Inflammatory macrophage (primary cell): ENCODE results near the gene TLR4.

ENCODE experiments used
- DNase-seq, 2 donors: peaks; one replicate each; pipeline ENCODE4 v3.0.0-alpha.2; 2020 to 2022
- total RNA-seq, 18 experiments: gene quantifications; one replicate each; lab custom pipeline; 2026; ENCODE audit warnings: mixed read lengths in 6 of 18, inconsistent platforms in 2 of 18; lab: John Stamatoyannopoulos, UW

The TLR4 gene
- 107 to 455 (median 221) reads per million in 18 experiments for total RNA-seq

DNA sequence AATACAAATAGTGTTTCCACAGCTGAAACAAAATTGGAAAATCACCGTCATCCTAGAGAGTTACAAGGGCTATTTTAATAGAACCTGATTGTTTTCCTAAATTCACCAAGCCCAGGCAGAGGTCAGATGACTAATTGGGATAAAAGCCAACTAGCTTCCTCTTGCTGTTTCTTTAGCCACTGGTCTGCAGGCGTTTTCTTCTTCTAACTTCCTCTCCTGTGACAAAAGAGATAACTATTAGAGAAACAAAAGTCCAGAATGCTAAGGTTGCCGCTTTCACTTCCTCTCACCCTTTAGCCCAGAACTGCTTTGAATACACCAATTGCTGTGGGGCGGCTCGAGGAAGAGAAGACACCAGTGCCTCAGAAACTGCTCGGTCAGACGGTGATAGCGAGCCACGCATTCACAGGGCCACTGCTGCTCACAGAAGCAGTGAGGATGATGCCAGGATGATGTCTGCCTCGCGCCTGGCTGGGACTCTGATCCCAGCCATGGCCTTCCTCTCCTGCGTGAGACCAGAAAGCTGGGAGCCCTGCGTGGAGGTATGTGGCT is at the start of gene TLR4:
Gene TLR4, plus strand, starts transcription at position 380 of the 552 bp plus-strand sequence. Its CDS starts 70 bp downstream, at position 450.
- DNase-seq: peak; percentile 94 to 98

DNA sequence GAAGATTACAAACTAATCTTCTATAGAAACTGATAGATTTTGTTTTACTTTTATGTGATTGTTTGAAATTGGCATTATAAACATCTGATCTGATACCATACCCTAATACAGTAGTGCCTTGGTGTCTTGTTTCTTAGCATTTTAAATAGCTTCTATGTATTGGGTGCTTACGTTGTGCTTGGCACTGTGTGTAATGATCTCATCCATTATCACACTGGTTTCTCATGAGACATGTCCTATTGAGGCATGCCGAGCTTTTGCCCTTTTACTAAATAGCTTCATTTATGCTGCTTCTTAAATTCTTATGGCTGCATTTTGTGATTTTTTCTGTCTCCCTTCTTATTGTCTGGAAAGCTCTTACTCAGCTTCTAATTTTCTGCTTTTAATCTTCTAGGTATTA is 48.2 kb upstream of the TLR4 start:
- DNase-seq: no peak

DNA sequence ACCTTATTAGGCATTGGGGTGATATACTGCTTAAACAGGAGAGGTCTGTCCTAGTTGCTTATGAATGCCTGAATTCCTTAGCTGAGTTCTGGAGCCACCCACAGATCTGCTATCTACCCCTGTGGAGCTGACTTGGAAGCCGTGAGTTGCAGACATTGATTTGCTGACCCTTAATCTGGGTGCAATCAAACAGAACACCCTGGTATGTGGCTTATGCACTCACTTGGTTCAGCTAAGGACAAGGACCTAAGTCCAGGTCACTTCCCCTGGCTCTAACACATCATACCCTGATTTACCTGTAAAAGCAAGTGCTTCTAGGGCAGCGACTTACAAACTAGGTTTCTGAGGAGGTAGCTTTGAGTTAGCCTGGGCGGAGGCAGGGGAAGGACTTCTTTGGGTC is 41.6 kb upstream of the TLR4 start:
- no peak for DNase-seq

DNA sequence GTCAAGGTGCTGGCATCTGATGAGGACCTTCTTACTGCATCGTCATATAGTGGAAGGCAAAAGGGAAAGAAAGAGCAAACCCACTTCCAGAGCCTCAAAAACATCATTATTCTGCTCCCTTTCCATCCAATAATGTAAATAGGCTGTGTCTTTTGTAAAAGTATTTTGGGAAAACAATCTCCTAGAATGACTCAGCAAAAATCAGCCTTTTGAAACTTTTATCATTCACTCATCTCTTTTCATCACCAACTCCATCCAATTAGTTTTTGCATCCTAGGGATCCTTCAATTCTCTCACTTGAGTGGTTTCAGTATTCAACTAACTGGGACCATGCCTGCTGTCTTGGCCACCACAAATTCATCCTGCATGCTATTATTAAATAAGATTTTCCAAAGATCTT is 39.8 kb upstream of the TLR4 start:
- no peak for DNase-seq

DNA sequence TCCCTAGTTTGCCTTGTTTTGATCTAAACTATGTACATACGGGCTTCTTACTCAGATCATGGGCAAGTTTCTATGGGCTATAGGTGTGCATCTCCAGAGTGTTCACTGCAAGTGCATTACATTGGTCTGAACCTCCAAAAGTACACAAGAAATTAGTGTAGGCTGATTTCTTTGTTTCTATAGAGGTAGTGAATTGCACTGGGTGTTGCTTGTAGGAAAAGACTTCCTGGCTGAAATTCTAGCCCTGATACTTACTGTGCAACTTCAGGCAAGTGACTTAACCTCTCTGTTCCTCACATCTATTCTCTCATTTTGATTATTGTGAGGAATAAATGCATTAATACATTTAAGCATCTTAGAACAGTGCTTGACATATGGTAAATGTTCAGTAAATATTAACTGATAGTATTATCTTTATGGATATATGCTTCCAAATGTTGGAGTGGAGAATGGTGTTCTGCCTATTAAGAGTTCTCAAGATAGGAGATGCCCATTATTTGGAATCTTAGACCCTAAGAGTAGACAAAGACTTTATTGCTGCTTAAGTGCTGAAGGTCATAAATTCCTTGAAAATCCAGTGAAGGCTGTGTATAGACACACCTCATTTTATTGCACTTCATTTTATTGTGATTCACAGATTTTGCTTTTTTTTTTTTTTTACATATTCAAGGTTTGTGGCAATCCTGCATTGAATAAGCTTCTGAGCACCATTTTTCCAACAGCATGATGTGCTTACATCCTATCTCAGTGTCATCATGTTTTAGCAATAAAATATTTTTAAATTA is 38.4 kb upstream of the TLR4 start:
- DNase-seq: no peak

DNA sequence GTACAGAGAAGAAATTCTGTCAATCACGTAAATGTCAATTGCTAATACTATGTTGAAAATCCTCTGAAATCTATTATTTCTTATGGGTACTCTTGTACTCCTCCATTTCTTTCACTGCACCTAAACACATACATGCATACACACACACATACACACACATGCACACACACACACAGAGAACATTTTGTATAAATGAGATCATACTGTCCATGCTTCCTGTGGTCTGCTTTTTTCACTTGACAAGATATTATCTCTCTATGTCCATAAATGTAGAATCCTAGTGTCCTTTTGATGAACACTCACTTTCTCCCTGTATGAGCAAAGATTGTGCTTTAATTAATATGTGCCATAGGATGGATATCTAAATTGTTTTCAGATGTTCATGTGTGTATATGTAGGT is 32.7 kb upstream of the TLR4 start:
- DNase-seq: no peak

DNA sequence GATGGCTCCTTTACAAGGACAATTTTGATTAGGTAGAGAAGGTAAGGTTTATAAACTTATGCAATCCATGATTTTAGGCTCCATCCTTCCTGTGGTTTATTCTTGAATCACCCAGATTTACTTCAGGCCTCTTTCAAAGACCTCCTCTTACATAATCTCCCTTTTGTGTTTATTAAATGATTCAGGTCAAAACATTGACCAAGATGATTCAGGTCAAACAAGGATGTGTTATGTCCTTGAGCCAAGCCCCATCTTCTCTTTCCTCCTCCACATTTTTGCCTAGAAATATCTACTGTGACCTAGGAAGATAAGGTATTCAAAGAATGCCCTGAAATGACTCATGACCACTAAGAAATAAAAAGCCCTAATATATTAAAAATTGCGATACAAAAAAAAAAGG is 31.8 kb upstream of the TLR4 start:
- no peak for DNase-seq

DNA sequence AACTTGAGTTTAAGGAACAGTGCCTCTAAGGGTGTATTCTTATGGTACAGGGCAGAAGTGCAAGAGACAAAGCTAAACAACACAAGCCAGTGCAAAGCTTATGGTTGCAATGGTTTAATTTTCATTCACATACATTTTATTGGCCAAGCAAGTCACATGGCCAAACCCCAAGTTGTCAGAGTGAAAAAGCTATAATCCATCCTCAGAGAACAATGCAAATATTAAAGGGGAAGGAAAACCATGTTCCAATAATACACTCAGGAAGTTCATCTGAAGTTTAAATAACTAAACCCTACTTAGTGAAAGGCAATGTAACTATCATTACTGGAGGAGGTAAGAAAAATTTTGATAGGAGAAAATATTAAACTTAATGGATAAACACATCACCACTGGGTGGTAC is 26.6 kb upstream of the TLR4 start:
- DNase-seq: peak in 1 of 2 donors; percentile 46

DNA sequence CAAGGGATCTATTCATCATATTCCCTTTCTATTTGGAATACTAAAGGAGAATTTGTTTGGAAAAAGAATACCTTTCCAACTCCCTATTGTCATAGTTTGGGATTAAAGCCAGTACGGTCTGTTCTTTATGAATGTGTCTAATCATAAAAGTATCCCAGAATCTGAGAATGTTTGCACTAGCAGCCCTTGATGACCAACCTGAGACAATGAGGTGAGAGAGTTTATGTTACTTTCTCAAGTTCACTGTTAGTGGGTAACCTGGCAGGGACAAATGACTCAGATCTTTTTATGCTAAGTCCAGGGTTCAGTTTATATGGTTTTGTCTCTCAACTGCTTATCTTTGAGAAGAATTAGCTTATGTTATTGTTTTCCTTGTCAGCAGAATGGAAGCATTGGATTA is 25.3 kb upstream of the TLR4 start:
- DNase-seq: no peak

DNA sequence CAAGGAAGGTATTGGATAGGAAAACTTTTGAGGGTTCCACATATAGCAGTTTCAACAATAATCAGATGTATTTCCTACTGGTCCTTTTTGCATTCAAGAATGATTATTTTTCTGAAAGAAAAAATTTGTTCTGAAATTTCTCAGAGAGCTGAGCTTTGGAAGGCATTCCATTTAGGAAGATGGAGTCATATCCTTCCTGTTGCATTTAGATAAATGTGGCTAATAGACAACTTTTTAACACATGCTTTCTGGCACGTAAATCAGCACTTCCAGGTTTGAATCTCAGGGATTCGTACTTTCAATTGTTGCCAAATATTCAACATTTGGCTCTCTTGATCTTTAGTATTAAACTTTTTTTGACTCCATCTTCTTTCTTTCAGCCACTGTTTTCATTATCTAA is 24.8 kb upstream of the TLR4 start:
- no peak for DNase-seq

DNA sequence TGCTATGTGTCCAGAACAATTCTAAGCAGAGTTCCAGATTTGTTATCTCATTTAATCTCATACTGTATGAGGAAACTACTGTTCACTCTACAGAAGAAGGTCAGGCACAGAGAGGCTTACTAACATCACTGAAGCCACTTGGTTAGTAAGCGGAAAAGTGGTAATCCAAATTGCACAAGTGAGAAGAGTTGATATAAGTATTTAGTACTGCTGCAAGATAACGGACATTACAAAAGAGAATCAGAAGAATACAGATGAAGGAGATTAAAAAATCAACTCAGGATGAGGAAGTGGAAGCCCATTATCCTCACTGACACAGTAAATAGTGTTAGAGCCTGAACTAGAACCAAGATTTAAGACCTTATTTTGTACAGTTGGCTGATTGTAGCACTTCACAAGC is 22.3 kb upstream of the TLR4 start:
- no peak for DNase-seq

DNA sequence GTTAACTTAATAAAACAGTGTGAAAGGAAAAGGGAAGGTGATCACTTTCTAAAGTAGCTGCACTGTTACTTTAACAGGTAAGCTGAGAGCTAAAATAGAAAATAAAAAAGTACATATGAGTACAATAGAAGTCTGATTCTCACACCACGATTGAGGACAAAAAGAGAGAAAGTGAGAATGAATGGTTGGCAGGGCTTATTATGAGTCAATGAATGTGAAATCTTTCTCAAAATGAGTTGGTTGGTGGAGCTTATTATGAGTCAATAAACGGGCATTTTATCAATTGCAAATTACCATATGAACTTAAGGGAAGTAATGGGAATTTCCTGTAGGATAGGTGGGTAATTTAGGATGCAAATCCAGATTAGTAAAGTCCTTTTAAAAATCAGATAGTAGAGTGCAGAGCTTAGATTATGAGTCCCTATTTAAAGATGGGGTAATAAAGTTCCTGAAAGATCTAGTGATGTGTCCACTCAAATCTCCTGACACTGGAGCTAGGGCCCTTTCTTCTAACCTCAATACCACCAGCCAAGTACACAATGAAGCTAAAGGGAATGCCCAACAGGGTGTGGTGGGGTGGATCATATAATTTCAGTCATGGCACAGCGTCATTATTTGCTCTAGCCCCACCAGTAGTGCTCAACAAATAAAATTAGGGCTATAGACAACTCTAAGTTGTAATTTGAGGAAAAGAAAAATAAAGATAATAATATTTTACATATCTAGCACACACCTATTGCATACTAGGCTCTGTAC is 21.1 kb upstream of the TLR4 start:
- DNase-seq: no peak

DNA sequence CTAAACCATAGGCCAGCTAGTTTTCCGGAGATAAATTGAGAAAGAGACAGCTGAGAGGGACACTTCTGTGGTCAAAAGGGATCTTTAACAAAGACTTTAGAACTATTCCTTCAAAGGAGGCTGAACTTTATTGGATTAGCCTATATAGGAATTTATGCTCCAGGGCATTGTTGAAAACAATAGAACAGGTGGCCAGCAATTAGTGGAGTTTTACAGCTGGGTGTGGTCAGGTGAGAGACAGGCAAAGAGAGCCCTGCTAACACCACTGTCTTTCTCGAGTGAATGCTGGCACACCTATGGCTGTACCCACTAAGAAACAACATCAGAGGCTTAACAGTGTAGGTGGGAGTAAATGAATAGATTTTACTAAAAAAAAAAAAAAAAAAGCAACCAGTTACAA is 16.7 kb upstream of the TLR4 start:
- no peak for DNase-seq

DNA sequence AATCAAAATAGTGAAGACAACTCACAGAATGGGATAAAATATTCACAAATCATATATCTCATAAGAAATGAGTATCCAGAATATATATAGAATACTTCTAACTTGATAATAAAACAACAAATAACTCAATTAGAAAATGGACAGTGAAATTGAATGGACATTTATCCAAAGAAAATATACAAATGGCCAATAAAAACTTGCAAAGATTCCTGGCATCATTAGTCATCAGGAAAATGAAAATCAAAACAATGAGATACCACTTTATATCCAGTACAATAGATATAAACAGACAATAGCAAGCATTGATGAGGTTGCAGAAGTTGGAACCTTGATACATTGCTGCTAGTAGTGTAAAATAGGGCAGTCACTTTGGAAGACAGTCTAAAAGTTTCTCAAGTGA is 12.8 kb upstream of the TLR4 start:
- no peak for DNase-seq

DNA sequence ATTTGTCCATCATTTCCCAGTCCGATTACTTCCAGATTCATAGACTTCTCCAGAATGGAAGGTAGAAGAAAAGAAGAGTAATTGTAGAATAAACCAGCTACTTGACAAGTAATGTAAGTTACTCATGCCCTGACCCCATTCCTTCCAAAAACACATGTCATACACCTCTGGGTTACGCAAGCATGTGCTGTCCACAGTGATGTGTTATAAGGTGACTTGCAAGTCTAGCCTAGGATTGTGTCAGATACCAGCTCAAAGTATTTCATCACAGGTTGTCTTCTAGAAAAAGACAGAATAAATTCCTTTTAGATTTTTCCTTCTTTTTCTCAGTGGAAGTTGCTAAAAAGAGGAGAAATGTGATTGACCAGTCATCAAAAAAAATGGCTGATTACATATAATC is 8.0 kb upstream of the TLR4 start:
- DNase-seq: peak; percentile 19 to 43

DNA sequence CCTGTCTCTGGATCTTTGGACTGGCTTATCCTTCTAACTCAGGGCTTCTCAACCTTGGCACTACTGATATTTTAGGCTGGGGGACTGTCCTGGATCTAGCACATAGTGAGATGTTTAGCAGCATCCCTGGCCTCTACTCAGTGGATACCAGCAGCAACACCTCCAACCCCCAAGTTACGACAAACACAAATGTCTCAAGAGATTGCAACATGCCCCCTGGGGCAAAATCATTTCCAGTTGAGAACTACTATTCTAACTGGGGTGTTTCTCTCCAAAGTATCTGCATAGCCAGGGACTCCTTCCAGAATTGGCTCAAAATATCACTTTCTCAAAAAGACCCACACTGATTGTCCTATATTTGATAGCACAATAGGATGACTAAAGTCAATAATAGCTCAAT is 7.2 kb upstream of the TLR4 start:
- no peak for DNase-seq

DNA sequence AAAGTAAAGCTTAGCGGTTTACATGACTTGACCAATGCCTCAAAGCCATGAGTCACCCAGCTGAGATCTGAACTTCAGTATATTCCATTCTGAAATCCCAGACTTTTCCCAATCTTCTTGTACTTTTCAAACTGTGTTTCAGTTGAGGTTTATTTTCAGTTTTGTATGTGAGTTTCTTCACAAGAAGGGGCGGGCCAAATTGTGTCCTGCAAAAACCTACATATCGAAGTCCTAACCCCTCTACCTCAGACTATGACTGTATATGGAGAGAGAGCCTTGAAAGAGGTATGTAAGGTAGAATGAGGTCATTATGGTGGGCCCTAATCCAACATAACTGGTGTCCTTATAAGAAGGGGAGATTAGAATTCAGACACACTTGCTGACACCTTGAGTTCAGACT is 666 bp upstream of the TLR4 start:
- DNase-seq: peak; percentile 30 to 44

DNA sequence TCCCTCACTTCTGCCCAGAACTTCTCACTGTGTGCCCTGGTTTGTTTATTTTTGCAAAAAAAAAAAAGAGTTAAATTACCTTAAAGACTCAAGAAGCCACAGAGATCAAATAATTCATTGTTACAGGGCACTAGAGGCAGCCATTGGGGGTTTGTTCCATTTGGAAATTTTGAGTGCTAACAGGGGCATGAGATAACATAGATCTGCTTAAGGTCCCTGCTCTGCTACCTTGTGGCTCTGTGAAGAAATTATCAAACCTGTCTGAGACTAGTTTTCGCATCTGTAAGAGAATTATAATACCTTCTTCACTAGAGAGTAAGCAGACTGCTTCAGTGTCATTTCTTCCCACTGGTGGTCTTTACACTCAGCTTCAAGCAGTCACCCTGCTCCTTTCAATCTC is 394 bp downstream of the TLR4 start:
- no peak for DNase-seq

DNA sequence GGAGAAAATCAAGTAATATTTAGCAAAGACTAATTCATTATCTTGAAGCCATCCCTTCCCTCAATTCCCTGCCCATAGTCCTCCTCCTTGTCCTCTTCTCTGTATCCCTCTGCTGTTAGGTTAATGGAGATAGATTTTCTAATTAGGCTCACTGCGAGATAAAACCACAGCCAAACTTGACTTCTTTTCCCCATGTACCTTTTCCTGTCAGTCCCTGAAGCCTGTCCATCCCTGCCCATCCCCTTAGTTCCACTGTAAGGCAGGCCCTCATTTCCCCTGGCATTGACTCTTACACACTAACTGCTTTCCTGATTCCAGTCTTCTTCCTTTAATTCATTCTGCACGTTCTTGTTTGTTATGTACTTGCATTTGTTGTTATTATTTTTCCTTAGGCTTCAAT is 1.2 kb downstream of the TLR4 start:
- no peak for DNase-seq

DNA sequence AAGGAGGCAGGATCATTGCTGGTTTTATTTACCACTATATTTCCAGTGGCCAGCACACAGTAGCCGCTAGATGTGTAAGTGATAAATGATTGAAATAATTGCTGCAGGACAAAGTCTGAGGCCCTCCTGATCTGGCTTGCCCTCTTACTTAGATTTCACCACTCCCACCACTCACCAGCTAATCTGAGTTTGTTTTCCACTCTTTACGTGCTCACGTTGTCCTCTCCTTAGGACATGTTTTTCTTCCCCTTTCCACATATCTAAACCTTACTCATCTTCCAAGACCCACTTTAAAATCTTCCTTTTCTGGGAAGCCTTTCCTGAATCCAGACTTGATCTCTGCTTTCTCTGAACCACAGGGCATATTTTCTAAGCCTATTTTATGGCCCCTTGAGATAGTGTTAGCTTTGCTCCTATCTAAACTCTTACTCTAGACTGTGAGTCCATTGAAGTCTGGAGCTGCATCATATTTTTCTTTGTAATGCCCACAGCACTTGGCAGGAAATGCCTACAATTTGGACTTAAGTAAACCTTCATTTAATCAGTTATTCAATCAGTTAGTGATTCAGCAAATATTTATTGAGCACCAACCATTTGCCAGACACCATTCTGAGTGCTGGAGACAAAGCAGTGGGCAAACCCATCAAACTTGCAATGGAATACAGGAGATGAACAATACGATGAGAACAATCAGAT is 2.4 kb downstream of the TLR4 start:
- peak in 1 of 2 donors; percentile 40 for DNase-seq

DNA sequence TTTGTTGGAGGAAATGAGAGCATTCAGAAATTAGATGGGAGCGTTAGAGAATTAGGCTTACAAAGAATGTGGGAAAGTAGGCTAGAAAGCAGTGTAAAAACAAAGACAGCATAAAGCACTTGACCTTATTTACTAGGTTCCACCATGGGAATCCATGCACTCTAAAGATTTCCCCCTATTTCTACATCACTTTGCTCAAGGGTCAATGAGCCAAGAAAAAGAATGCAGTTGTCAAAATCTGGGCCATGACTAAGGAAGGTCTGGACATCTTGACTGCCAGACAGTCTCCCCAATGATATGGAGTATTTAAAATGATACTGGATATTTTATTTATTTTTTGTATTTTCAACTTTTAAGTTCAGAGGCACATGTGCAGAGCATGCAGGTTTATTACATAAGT is 3.4 kb downstream of the TLR4 start:
- DNase-seq: no peak

DNA sequence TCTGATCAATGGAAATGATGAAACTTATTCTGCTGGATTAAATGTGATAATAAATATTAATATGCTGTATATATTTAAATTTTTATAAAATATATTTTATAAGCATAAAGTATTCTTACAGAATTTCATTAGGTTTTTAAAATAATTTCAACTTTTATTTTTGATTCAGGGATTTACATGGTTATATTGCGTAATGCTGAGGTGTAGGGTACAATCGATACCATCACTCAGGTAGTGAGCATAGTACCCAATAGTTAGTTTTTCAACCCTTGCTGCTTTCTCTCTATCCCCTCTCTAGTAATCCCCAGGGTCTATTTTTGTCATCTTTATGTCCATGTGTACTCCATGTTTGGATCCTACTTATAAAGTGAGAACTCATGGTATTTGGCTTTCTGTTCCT is 5.7 kb downstream of the TLR4 start:
- no peak for DNase-seq

DNA sequence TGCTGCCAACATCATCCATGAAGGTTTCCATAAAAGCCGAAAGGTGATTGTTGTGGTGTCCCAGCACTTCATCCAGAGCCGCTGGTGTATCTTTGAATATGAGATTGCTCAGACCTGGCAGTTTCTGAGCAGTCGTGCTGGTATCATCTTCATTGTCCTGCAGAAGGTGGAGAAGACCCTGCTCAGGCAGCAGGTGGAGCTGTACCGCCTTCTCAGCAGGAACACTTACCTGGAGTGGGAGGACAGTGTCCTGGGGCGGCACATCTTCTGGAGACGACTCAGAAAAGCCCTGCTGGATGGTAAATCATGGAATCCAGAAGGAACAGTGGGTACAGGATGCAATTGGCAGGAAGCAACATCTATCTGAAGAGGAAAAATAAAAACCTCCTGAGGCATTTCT is 10.1 kb downstream of the TLR4 start:
- no peak for DNase-seq
